Stimulated activated CD4-positive, alpha-beta T cell treated with anti-CD3 and anti-CD28 coated beads, TNF-alpha, amount 100 ng/mL, for 24 hours (primary cell): ENCODE data around the gene MSI2.

Experiments
- DNase-seq, 3 experiments: peaks; one replicate each; pipeline ENCODE4 v3.0.0-alpha.2; 2020; ENCODE audit warnings: low read depth in 3 of 3

The MSI2 gene

GRCh38 chr17:57366558-57367351, 110.4 kb downstream of the MSI2 start:
- DNase-seq = no peak

GRCh38 chr17:57368637-57369336, 112.5 kb downstream of the MSI2 start:
- DNase-seq = no peak

GRCh38 chr17:57369509-57369945, 113.2 kb downstream of the MSI2 start:
- no peak for DNase-seq

GRCh38 chr17:57370037-57370581, 113.8 kb downstream of the MSI2 start:
- no peak for DNase-seq

- no peak for DNase-seq
Observed at GRCh38 chr17:57370619-57371018, 114.3 kb downstream of the MSI2 start.

- no peak for DNase-seq
Observed at GRCh38 chr17:57372156-57372555, 115.8 kb downstream of the MSI2 start.

GRCh38 chr17:57373048-57373447, 116.7 kb downstream of the MSI2 start:
- DNase-seq = no peak

- no peak for DNase-seq
Observed at GRCh38 chr17:57373756-57374155, 117.4 kb downstream of the MSI2 start.

GRCh38 chr17:57375040-57375769, 118.9 kb downstream of the MSI2 start:
- DNase-seq = no peak

GRCh38 chr17:57375770-57376225, 119.5 kb downstream of the MSI2 start:
- no peak for DNase-seq

- DNase-seq = no peak
Observed at GRCh38 chr17:57377094-57377493, 120.8 kb downstream of the MSI2 start.

- DNase-seq = peak in 1 of 3 experiments; percentile 3
Observed at GRCh38 chr17:57379237-57379894, 123.0 kb downstream of the MSI2 start.

- DNase-seq = no peak
Observed at GRCh38 chr17:57379895-57380434, 123.6 kb downstream of the MSI2 start.

- DNase-seq = no peak
Observed at GRCh38 chr17:57381498-57381897, 125.2 kb downstream of the MSI2 start.

- DNase-seq = no peak
Observed at GRCh38 chr17:57384219-57384618, 127.9 kb downstream of the MSI2 start.

GRCh38 chr17:57385975-57386374, 129.7 kb downstream of the MSI2 start:
- no peak for DNase-seq

- no peak for DNase-seq
Observed at GRCh38 chr17:57387575-57387974, 131.3 kb downstream of the MSI2 start.

GRCh38 chr17:57388131-57388725, 131.9 kb downstream of the MSI2 start:
- DNase-seq = no peak

- no peak for DNase-seq
Observed at GRCh38 chr17:57389473-57389872, 133.2 kb downstream of the MSI2 start.

- no peak for DNase-seq
Observed at GRCh38 chr17:57391076-57391825, 134.9 kb downstream of the MSI2 start.
